Measurements from ENCODE around the gene BIRC7.

The BIRC7 gene

DNA sequence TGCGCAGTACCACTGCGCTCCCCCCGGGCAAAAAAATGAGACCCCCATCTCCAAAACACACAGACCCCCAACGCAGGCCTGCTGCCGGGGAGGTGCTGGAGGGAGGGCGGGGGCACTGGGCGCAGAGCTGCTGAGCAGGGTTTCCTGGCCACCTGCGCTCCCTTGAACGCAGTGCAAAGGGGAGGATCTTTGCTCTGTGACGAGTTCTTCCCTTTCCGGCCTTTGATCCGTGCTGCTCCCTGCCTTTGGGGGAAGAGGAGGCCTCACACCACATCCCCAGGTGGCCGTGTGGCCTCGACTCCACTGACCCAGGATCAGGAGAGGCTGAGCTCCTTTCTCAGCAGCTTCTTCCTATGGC, 48.4 kb downstream of the BIRC7 start:
- ChIA-PET POLR2A (no interaction called here), CTCF (interaction anchor here (0.6 kb wide), 1 partner anchor 482 kb away, joined by 3 read pairs; no protein-coding TSS in a partner anchor)
- DNase-seq (ENCODE audit: extremely low spot score) = no peak

GRCh38 chr20:63284544-63284949, 48.8 kb downstream of the BIRC7 start:
- DNase-seq (ENCODE audit: extremely low spot score) = no peak
- ChIA-PET POLR2A (interaction anchor here (0.8 to 1.1 kb wide), 2 partner anchors 12 to 68 kb away, joined by 3 read pairs; partner anchors contain the start of gene ARFGAP1), CTCF (interaction anchor here (0.6 kb wide), 1 partner anchor 482 kb away, joined by 3 read pairs; no protein-coding TSS in a partner anchor)
- TF ChIP-seq SP1 (IDR thresholded peaks at IDR 0.05) (no peak), BHLHE40 (IDR thresholded peaks at IDR 0.05; ENCODE audit: borderline replicate concordance) (no peak), CTBP1 (IDR thresholded peaks at IDR 0.05; ENCODE audit: borderline replicate concordance) (no peak), SUZ12 (IDR thresholded peaks at IDR 0.05) (no peak), FOXK2 (IDR thresholded peaks at IDR 0.05) (no peak)

More for the DNA sequence above, 48.4 kb downstream of the BIRC7 start:
- TF ChIP-seq FOXM1 (IDR thresholded peaks at IDR 0.05; ENCODE audit: borderline replicate concordance) = no peak
- no peak for TF ChIP-seq ZNF384 (IDR thresholded peaks at IDR 0.05)
- TF ChIP-seq BHLHE40 (IDR thresholded peaks at IDR 0.05; ENCODE audit: borderline replicate concordance) = no peak
- no peak for TF ChIP-seq TARDBP (IDR thresholded peaks at IDR 0.05)

- TF ChIP-seq SP1 (IDR thresholded peaks at IDR 0.05) (no peak), CTBP1 (IDR thresholded peaks at IDR 0.05; ENCODE audit: borderline replicate concordance) (no peak), FOXM1 (IDR thresholded peaks at IDR 0.05; ENCODE audit: borderline replicate concordance) (no peak), LEF1 (IDR thresholded peaks at IDR 0.05; ENCODE audit: borderline replicate concordance) (no peak)
- POLR2A ChIA-PET = interaction anchor here (0.8 to 1.1 kb wide), 2 partner anchors 12 to 68 kb away, joined by 3 read pairs; partner anchors contain the start of gene ARFGAP1
- CTCF ChIA-PET = interaction anchor here (0.6 kb wide), 1 partner anchor 481 kb away, joined by 3 read pairs; no protein-coding TSS in a partner anchor
- no peak for DNase-seq (ENCODE audit: extremely low spot score)
Measured at GRCh38 chr20:63284981-63285524, 49.3 kb downstream of the BIRC7 start.

GRCh38 chr20:63285636-63286615, 50.2 kb downstream of the BIRC7 start:
- no peak for DNase-seq (ENCODE audit: extremely low spot score)

GRCh38 chr20:63286781-63287696, 51.3 kb downstream of the BIRC7 start:
- no peak for TF ChIP-seq TARDBP (IDR thresholded peaks at IDR 0.05)
- no peak for TF ChIP-seq BHLHE40 (IDR thresholded peaks at IDR 0.05; ENCODE audit: borderline replicate concordance)
- no peak for TF ChIP-seq ARNT (IDR thresholded peaks at IDR 0.05)
- TF ChIP-seq, protein P1, sequence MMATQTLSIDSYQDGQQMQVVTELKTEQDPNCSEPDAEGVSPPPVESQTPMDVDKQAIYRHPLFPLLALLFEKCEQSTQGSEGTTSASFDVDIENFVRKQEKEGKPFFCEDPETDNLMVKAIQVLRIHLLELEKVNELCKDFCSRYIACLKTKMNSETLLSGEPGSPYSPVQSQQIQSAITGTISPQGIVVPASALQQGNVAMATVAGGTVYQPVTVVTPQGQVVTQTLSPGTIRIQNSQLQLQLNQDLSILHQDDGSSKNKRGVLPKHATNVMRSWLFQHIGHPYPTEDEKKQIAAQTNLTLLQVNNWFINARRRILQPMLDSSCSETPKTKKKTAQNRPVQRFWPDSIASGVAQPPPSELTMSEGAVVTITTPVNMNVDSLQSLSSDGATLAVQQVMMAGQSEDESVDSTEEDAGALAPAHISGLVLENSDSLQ (IDR thresholded peaks at IDR 0.05) = no peak
- TF ChIP-seq ELF4 (IDR thresholded peaks at IDR 0.05) = no peak
- no peak for TF ChIP-seq SUZ12 (IDR thresholded peaks at IDR 0.05)
- TF ChIP-seq L3MBTL2 (conservative IDR thresholded peaks at IDR 0.05) = no peak
- no peak for TF ChIP-seq CTBP1 (IDR thresholded peaks at IDR 0.05; ENCODE audit: borderline replicate concordance)
- no peak for TF ChIP-seq HDGF (IDR thresholded peaks at IDR 0.05; ENCODE audit: borderline replicate concordance)
- POLR2A ChIA-PET = no interaction called here
- DNase-seq (ENCODE audit: extremely low spot score) = no peak
- CTCF ChIA-PET = interaction anchor here (1.0 kb wide), 2 partner anchors 64 to 95 kb away, joined by 3 to 4 read pairs; no protein-coding TSS in a partner anchor

More at GRCh38 chr20:63285636-63286615, 50.2 kb downstream of the BIRC7 start:
- ChIA-PET POLR2A (interaction anchor here (0.8 to 1.1 kb wide), 2 partner anchors 13 to 69 kb away, joined by 3 read pairs; partner anchors contain the start of gene ARFGAP1), CTCF (no interaction called here)
- TF ChIP-seq SP1 (IDR thresholded peaks at IDR 0.05) (no peak), NFRKB (IDR thresholded peaks at IDR 0.05) (no peak), FOXK2 (IDR thresholded peaks at IDR 0.05) (no peak), ARNT (IDR thresholded peaks at IDR 0.05) (no peak), TARDBP (IDR thresholded peaks at IDR 0.05) (no peak), CTBP1 (IDR thresholded peaks at IDR 0.05; ENCODE audit: borderline replicate concordance) (no peak), BHLHE40 (IDR thresholded peaks at IDR 0.05; ENCODE audit: borderline replicate concordance) (no peak), SUZ12 (IDR thresholded peaks at IDR 0.05) (no peak), ELF4 (IDR thresholded peaks at IDR 0.05) (no peak), LEF1 (IDR thresholded peaks at IDR 0.05; ENCODE audit: borderline replicate concordance) (no peak), ZNF384 (IDR thresholded peaks at IDR 0.05) (no peak), L3MBTL2 (conservative IDR thresholded peaks at IDR 0.05) (no peak), FOXA1 (IDR thresholded peaks at IDR 0.05) (no peak), FOXM1 (IDR thresholded peaks at IDR 0.05; ENCODE audit: borderline replicate concordance) (no peak), HDGF (IDR thresholded peaks at IDR 0.05; ENCODE audit: borderline replicate concordance) (no peak)
- TF ChIP-seq, protein P1 (IDR thresholded peaks at IDR 0.05) = no peak

Data from HEK293T (cell line).